Measurements from ENCODE around the gene MTA3.
A peak's percentile ranks its signal among the peaks of the same experiment; 100 is the strongest.
"Not testable (repeated sequence)": the region's sequence is repeated elsewhere in the genome, so short reads cannot be mapped to it uniquely, and the experiment has no call there.

The MTA3 gene

DNA sequence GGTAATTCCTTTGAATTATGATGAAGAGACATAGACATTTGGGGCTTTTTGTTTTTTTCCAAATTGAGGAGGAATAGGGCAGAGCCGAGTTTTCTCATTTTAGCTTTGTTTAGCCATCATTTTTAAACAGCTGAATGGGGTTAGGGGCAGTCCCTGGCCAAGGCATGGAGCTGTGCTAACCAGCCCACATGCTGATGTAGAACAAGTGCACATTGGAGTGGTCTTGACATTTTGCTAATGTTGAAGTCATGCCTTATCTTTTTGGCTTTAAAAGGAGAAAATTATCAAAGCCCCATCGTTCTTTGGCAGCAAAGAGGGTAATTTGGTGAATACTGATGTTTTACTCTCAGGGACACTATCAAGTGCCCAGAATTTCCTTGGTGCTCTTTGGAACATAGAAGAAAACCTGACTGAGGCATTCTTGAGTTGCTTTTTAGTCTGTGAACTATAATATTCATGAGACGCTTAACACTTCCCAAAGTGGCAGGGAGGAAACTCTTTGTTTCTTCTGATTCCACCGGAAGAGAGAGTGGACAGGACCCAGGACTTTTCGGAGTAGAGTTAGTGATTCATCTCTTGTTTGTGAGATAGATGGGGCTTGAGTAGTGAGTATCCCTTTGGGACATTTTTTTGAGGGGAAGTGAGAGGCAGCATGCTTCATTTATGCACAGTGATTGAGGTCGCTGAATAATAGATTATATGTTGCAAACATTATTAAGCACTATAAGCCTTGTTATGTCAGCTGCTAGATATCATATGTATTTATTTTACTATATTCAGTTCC, 45.0 kb downstream of the MTA3 start:
- DNase-seq (ENCODE audit: low read depth): no peak

DNA sequence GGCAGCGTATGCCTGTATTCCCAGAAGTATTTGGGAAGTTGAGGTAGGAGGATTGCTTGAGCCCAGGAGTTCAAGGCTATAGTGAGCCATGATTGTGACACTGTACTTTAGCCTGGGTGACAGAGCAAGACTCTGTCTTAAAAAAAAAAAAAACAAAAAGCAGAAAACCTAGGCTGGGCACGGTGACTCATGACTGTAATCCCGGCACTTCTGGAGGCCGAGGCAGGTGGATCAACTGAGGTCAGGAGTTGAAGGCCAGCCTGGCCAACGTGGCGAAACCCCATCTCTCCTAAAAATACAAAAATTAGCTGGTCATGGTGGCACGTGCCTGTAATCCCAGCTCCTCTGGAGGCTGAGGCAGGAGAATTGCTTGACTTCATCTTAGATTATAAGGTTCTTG, 46.4 kb downstream of the MTA3 start:
- no peak for DNase-seq (ENCODE audit: low read depth)

DNA sequence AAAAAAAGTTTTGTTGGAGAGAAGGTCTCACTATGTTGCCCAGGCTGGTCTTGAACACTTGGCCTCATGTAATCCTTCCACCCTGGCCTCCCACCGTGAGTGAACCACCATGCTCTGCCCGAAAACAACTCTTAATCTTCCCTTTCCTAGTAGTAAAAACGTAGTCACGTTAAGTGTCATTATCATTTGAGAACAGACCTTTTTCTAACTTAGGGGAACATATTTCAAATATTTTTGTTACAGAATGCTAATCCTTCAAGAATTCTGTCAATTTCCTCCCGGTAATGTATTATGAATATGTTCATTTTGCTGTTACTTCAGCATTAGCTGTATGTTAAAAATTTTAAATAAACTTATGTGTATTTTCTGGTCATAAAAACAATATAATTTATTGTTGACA, 49.7 kb downstream of the MTA3 start:
- no peak for DNase-seq (ENCODE audit: low read depth)

DNA sequence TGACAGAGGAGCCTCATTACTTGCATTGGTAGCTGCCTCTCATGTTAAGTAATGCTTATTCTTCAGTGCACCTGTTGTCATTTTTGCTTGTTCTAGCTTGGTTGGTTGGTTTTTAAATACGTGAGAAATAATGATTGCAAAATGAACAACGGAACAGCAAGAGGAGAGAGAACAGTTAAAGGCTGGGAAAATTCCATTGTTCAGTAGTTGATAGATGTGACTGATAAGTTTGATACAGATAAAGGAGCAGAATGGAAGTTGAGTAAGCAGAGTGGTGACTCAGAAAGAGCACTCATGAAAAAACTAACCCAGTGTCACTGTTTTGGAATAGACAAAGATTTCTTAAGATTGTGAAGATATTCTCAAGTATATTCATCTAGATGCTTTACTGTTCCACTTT, 50.5 kb downstream of the MTA3 start:
- DNase-seq (ENCODE audit: low read depth): no peak

DNA sequence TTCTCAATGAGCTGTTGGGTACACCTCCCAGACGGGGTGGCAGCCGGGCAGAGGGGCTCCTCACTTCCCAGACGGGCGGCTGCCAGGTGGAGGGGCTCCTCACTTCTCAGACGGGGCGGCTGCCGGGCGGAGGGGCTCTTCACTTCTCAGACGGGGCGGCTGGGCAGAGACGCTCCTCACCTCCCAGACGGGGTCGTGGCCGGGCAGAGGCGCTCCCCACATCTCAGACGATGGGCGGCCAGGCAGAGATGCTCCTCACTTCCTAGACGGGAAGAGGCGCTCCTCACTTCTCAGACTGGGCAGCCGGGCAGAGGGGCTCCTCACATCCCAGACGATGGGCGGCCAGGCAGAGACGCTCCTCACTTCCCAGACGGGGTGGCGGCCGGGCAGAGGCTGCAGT, 53.2 kb downstream of the MTA3 start:
- not testable (repeated sequence) for DNase-seq (ENCODE audit: low read depth)

DNA sequence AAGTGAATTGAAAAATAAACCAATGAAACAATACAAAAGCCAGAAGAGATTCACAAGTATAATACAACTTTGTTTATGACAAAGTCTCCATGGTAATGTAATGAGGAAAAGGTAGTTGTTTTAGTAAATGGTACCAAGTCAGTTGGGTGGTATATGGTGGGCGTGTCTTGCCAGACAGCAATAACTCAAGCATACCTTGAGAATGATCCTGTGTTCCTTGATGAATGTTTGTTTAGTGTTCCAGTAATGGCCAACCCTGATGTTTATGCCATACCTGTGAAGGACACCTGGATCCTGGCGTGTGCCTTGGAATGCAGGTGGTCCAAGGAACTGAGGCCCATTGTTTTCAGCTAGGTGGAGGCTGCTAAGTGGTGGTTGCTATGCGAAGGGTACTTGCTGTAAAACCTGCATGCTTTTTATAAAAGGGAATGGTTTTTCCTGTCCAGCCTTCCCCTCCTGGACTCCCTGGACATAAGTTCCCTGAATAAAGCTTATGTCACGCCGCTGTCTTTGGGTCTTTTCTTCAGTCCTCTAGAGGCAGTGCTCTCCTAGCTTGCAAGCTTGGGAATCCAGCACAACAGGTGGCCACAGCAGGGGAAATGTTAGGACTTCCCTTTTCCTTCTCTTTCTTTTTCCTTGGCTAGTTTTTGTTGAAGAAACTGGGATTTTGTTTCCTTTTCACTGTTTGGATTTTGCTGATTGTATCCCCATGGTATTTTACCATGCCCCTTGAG, 54.7 kb downstream of the MTA3 start:
- DNase-seq (ENCODE audit: low read depth): no peak

DNA sequence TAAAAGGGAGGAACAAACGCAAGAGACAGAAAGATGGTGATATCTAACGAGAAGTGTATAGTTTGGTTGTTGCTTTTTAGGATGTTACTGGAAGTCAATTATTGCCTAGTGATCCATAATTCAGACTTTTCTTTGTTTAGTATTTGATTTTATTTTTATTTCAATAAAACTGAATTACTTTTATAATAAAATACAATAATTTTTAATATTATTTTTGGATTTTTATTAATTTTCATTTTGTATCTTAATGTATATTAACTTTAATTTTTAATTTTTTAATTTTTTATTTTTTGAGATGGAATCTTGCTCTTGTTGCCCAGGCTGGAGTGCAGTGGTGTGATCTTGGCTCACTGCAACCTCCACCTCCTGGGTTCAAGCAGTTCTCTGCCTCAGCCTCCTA, 55.6 kb downstream of the MTA3 start:
- no peak for DNase-seq (ENCODE audit: low read depth)

DNA sequence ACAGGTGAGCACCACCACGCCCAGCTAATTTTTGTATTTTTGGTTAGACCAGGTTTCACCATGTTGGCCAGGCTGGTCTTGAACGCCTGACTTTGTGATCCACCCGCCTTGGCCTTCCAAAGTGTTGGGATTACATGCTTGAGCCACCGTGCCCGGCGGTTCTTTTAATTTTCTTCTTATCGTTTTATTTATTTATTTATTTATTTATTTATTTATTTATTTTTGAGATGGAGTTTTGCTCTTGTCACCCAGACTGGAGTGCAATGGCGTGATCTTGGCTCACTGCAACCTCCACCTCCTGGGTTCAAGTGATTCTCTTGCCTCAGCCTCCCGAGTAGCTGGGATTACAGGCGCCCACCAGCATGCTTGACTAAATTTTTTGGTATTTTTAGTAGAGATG, 59.6 kb downstream of the MTA3 start:
- DNase-seq (ENCODE audit: low read depth): not testable (repeated sequence)

DNA sequence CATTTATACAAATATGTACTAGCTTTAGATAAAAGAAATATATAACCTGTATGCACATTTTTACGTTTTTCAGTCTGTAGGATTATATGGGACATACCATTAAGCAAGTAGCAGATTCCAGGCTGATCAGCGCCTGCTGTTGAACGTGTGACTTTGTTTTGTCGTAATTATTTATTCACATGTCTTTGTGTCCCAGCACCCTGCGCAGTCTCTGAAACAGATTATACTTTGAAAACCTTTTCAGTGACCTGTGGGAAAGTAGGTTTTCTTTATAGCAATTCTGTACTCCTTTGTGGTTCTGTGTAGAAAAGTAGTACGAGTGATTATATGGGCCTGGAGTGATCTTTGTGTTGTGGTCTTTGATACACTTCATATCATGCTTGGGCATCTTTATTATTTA, 68.5 kb downstream of the MTA3 start:
- DNase-seq (ENCODE audit: low read depth): no peak

DNA sequence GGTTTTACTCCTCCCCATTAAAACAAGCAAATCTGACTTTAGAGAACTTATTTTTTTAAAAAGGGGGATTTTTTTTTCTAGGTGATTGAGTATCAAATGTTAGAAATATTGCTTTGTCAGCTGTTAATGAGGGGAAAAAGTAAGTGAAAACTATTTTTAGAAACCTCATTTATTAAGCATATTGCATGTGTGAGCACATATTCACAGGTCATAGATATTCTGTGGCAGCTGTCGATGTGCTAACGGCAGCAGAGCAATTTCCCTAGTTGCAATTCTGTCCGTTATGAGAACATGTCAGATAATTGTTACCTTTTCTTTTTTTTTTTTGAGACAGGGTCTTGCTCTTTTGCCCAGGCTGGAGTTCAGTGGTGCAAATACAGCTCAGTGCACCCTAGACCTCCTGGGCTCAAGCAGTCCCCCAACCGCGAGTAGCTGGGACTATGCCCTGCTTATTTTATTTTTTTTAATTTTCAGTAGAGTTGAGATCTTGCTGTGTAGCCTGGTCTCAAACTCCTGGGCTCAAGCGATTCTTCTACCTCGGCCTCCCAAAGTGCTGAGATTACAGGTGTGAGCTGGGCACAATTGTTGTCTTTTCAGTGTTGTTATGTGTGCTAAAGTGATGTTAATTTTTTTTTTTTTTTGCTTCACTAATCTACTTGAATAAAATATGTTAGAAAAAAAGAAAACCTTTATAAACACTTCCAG, 69.8 kb downstream of the MTA3 start:
- no peak for DNase-seq (ENCODE audit: low read depth)

DNA sequence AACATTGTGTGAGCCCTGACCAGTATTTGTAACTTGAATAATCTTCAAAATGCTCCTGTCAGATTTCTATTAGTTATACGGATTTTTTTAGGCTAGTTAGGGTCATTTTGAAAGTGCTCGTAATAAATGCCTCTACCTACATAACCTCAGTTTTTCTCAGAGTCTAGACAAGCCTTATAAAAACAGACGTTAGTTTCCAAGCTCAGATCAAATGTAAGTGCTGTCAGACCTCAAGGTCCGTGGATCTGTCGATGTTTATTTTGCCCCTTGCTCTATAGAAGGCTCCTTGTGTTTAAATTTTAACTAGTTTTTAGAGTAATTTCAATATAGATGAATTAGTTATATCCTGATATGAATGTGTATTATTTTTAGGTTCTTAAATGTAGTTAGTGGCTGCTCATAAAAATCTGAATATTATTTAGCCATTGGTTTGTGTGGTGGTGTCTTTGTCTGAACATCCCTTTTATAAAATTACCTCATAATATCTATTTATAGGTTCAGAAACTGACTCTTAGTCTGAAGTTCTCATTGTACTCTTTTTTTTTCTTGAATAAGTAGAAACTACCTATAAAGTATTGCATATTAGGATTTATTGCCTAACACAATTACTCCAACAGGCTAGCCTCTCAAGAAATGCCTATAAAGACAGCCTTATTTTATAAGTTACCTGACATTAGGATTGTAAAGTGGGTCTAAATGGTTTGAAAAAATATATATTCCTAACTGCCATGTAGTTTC, 71.1 kb downstream of the MTA3 start:
- no peak for DNase-seq (ENCODE audit: low read depth)

DNA sequence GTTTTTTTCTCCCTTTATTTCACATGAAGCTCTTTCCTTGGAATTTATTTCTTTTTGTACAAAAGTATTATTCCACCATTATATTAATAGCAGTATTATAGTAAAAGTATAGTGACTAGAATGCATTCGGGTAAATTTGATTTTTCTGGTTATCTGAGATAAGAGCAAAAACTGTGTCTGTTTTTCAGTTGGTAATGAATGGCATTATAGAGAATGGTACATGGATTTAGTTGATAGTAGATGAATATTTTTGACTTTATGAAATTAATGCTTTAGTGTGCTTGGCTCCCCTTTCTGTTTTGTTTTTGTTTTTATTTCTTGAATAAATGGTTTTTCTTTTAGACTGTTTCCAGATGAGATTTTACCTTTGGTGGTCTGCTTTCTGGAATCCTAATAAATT, 71.8 kb downstream of the MTA3 start:
- no peak for DNase-seq (ENCODE audit: low read depth)

DNA sequence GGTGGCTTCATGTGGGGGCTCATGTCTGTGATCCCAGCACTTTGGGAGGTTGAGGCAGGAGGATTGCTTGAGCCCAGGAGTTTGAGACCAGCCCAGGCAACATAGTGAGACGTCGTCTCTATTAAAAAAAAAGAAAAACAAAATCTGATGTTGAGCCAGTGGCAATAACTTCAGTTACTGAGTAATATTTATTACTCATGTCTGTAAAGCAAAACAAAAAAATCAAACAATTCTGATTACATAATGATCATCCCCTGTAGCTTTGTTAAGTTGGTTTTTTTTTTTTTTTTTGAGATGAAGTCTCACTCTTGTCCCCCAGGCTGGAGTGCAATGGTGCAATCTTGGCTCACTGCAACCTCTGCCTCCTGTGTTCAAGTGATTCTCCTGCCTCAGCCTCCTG, 73.9 kb downstream of the MTA3 start:
- DNase-seq (ENCODE audit: low read depth): not testable (repeated sequence)

DNA sequence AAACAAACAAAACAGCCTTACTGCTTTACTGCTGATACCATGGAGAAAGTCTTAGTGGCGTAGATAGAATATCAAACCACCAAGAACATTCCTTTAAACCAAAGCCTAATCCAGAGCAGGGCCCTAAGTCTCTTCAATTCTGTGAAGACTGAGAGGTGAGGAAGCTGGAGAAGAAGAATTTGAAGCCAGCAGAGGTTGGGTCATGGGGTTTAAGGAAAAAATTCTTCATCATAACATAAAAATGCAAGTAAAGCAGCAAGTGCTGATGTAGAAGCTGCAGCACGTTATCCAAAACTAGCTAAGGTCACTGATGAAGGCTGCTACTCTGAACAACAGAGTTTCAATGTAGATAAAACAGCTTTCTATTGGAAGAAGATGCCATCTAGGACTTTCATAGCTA, 77.1 kb downstream of the MTA3 start:
- DNase-seq (ENCODE audit: low read depth): no peak

DNA sequence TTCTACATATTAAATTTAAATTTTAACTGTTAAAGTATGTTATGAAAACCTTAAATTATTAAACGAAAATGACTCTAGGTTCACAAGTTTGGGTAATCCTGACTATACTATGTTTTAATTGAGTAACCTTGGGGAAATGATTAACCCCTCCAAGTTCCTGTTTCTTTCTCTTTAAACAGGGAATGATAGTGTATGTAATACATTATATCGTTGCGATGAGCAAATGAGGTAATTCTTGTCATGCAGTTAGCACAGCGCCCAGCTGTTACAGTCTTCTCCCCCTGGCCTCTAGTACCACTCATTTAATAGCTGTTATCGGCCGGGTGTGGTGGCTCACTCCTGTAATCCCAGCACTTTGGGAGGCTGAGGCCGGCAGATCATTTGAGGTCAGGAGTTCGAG, 80.4 kb downstream of the MTA3 start:
- no peak for DNase-seq (ENCODE audit: low read depth)

DNA sequence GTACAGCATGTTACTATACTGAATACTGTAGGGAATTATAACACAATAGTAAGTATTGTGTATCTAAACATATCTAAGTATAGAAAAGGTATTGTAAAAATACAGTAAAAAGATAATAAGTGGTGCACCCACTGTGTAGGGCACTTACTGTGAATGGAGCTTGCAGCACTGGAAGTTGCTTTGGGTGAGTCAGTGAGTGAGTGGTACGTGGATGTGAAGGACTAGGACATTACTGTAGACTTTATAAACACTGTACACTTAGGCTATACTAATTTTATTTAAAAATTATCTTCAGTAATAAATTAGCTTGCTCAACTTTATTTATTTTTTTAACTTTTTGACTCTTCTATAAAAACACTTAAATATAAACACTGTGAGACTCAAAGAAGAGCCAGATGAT, 82.6 kb downstream of the MTA3 start:
- DNase-seq (ENCODE audit: low read depth): no peak

DNA sequence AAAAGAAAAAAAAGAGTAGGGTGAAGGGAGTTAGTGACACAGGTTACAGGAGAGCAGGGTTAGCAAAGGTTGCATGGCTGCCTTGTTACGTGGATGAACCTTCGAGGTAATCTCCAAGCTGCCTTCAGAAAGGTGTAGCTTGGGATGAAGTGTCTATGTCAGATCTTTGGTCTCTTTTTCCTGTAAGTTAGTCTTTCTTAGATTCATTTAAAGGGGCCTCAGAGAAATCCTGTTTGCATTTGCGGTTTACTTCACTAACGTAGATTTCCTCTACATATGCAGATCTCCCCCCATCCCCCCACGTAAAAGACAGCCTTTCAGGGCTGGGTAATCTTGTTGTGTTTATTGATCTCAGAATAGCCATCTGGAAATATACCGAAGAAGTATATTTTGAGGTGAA, 83.7 kb downstream of the MTA3 start:
- DNase-seq (ENCODE audit: low read depth): no peak

DNA sequence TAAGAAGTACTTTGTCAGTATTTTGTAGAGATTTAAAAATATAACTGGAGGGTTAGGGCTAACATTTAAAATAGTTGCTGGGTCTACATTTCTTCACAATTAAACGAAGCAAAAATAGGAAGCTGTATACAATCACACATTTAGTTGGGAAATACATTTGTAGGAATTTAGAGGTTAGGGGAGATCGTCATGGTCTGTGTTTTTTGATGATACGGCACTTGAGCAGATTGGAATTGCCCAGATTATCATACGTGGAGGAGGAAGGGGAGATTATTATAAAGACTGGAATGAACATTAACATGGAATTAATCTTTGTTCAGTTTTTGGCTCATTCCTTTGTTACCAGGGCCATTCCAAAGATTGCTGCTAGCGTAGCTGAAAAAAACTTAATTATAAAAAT, 84.6 kb downstream of the MTA3 start:
- no peak for DNase-seq (ENCODE audit: low read depth)

DNA sequence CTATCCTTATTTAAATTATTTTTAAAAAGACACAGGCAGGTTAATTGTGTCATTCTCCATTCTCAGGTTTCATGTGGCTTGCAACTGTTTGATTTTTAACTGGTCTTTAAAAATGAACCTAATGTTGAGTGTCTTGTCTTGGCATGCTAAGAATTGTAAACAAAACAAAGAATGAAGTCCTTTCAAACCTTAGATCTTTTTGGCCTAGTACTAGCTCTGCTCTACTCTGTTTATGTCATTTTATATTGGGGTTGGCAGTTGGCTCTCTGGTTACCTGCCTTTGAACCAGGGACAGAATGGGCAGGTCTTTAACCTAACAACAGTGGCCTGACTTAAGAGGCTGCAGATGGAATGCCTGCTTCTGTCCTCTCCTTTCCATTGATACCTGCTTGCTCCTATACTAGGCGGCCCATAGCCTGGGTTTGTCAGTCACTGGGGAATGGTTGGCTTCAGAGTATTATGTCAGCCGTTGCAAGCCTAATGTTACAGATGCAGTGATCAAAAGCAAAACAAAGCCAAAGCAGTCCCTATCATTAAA, 85.5 kb downstream of the MTA3 start:
- DNase-seq (ENCODE audit: low read depth): no peak

DNA sequence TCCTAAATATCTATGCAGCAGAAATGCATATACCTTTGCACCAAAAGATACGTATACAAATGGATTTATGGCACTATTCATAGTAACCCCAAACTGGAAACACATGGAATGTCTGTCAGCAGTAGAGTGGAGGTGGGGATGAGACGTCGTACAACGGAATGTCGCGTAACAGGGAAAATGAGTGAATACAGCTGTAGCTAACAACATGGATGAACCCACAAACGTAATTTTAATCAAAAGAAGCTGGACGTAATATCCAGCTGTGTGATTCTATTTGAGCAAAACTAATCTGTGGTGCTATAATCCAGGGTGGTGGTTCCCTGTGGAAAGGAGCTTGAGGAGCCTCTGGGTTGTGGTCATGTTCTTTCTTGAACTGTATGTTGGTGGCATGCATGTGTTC, 89.9 kb downstream of the MTA3 start:
- DNase-seq (ENCODE audit: low read depth): no peak

DNA sequence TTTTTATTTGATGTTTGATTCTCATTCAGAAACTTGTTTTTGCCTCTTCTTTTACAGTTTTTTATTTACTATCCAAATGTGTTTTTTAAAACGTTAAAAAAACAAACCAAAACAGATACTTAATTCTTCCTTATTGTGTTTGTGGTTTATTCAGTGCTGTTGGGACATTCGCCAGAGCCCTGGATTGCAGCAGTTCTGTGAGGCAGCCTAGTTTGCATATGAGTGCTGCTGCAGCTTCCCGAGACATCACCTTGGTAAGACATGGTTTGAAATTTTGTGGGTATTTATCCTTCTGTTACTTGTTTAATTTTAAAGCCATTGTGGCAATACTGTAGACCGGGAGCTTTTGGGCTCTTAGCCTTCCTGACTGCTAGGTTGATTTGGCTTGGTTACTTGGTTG, 91.2 kb downstream of the MTA3 start:
- no peak for DNase-seq (ENCODE audit: low read depth)

DNA sequence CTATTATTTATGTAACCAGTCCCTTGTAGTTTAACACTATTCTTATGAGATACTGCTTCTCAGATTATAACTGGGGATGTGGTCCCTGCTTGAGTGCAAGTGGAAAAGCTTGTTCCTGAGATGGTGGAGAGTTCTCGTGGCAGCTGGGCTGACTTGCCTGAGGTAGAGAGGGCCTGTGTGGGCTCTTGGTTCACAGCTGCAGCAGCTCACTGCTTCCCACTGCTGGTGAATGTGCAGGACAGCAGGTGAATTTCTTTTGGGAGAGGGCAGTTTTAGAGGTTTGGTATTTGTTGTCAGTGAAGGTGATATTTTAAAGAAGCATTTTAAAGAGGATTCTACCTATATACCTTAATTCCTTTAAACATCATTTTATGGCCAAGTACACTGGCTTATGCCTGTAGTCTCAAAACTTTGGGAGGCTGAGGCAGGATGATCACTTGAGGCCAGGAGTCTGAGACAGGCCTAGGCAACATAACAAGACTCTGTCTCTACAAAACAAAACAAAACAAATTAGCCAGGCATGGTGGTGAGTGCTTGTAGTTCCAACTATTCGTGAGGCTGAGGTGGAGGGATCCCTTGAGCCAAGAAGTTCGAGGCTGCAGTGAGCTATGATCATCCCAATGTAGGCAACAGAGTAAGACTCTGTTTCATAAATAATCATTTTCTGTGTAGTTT, 94.8 kb downstream of the MTA3 start:
- DNase-seq (ENCODE audit: low read depth): peak; percentile 21

All from activated T-helper 9 cell treated with anti-CD3 and anti-CD28 coated beads, Interleukin-2, amount 50 U/mL, for 16 hours (primary cell).